Loucy (cell line): ENCODE data around the gene GREB1.

Source experiments
- H2AFZ ChIP-seq: fragments of 200-600 bp; sonication (generic); 2 replicates; pipeline ENCODE4 v1.6.0; 2016; ENCODE audit warnings: antibody characterized with exemption, mild to moderate bottlenecking, low read length, moderate library complexity
- H3F3A ChIP-seq: fragments of 200-600 bp; 2 replicates; pipeline ENCODE4 v1.6.0; 2016; ENCODE audit warnings: antibody characterized with exemption, low read depth, mild to moderate bottlenecking
- H3K27me3 ChIP-seq: fragments of 200-600 bp; sonication (generic); 2 replicates; pipeline ENCODE4 v1.6.1; 2014; ENCODE audit warnings: low read length, mild to moderate bottlenecking; ENCODE audit not compliant: insufficient read depth, poor library complexity, severe bottlenecking
- H3K36me3 ChIP-seq: fragments of 200-600 bp; sonication (generic); 2 replicates; pipeline ENCODE4 v1.6.1; 2016; ENCODE audit warnings: low read length; ENCODE audit not compliant: insufficient read depth
- H3K4me1 ChIP-seq: fragments of 200-600 bp; sonication (generic); 2 replicates; pipeline ENCODE4 v1.5.1; 2014; ENCODE audit warnings: low read length, mild to moderate bottlenecking; ENCODE audit not compliant: insufficient read depth, poor library complexity, severe bottlenecking
- H3K4me2 ChIP-seq: fragments of 200-600 bp; sonication (generic); 2 replicates; pipeline ENCODE4 v1.6.0; 2014; ENCODE audit warnings: antibody characterized with exemption, low read length, low read depth, mild to moderate bottlenecking; ENCODE audit not compliant: poor library complexity, severe bottlenecking
- H3K4me3 ChIP-seq: fragments of 200-600 bp; sonication (generic); 2 replicates; pipeline ENCODE4 v1.5.1; 2014; ENCODE audit warnings: low read length, mild to moderate bottlenecking, mixed read lengths; ENCODE audit not compliant: poor library complexity, severe bottlenecking
- H3K79me2 ChIP-seq: fragments of 200-600 bp; sonication (generic); 2 replicates; pipeline ENCODE4 v1.6.1; 2014; ENCODE audit warnings: low read length; ENCODE audit not compliant: insufficient read depth
- H3K9ac ChIP-seq: fragments of 200-600 bp; sonication (generic); 2 replicates; pipeline ENCODE4 v1.6.0; 2014; ENCODE audit warnings: mild to moderate bottlenecking, low read depth, low read length, moderate library complexity; ENCODE audit not compliant: poor library complexity, severe bottlenecking
- H3K9me2 ChIP-seq: fragments of 200-600 bp; sonication (generic); replicated peaks from 2 replicates; pipeline ENCODE4 v1.6.1; 2016; ENCODE audit warnings: low read depth, low read length, mixed read lengths
- H3K9me3 ChIP-seq: fragments of 200-600 bp; sonication (generic); 2 replicates; pipeline ENCODE4 v1.6.1; 2014; ENCODE audit warnings: mild to moderate bottlenecking, antibody characterized with exemption, low read length, low read depth; ENCODE audit not compliant: insufficient read depth
- H4K20me1 ChIP-seq: fragments of 200-600 bp; sonication (generic); 2 replicates; pipeline ENCODE4 v1.6.0; 2014; ENCODE audit warnings: antibody characterized with exemption, low read length, mild to moderate bottlenecking; ENCODE audit not compliant: insufficient read depth, poor library complexity, severe bottlenecking
- EZH2phosphoT487 ChIP-seq: fragments of 200-600 bp; IDR thresholded peaks from 2 replicates; pipeline ENCODE4 v1.6.1; 2018; ENCODE audit warnings: antibody characterized with exemption, mild to moderate bottlenecking, moderate library complexity, borderline replicate concordance
- TF ChIP-seq, protein P1 (sequence below): fragments of 200-600 bp; sonication (generic); conservative IDR thresholded peaks from 2 replicates; pipeline ENCODE4 v1.5.1; 2014; ENCODE audit warnings: mild to moderate bottlenecking, antibody characterized with exemption, low read length

Gene GREB1

DNA sequence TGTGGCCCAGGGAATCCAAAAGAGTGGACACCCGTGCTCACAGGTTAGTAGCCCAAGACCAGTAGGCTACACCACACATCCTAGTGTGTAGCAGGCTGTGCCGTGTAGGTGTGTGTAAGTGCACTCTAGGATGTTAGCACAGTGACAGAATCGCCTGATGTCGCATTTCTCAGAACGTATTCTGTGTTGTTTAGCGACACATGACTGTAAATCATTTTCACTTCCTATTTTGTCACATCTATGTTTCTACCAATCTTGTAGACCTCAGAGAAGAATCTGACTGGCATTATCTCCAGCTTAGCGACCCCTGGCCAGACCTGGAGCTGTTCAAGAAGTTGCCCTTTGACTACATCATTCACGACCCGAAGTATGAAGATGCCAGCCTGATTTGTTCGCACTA, 91.0 kb downstream of the GREB1 start:
- H3K27me3 ChIP-seq, result no peaks in the 10 kb centered on the region
- H3K4me2 ChIP-seq, result no peak overlapping the region
- H3K9me3 ChIP-seq, result no peaks in the 10 kb centered on the region
- H3K9me2 ChIP-seq, result no peaks in the 10 kb centered on the region
- H2AFZ ChIP-seq, result no peak overlapping the region
- H3F3A ChIP-seq, result no peaks in the 10 kb centered on the region
- no peak overlapping the region for H3K4me3 ChIP-seq
- H3K79me2 ChIP-seq, result no peaks in the 10 kb centered on the region
- no peaks in the 10 kb centered on the region for H4K20me1 ChIP-seq
- no peak for TF ChIP-seq EZH2phosphoT487
- TF ChIP-seq, protein P1, sequence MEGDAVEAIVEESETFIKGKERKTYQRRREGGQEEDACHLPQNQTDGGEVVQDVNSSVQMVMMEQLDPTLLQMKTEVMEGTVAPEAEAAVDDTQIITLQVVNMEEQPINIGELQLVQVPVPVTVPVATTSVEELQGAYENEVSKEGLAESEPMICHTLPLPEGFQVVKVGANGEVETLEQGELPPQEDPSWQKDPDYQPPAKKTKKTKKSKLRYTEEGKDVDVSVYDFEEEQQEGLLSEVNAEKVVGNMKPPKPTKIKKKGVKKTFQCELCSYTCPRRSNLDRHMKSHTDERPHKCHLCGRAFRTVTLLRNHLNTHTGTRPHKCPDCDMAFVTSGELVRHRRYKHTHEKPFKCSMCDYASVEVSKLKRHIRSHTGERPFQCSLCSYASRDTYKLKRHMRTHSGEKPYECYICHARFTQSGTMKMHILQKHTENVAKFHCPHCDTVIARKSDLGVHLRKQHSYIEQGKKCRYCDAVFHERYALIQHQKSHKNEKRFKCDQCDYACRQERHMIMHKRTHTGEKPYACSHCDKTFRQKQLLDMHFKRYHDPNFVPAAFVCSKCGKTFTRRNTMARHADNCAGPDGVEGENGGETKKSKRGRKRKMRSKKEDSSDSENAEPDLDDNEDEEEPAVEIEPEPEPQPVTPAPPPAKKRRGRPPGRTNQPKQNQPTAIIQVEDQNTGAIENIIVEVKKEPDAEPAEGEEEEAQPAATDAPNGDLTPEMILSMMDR, result no peak
- H3K36me3 ChIP-seq, result no peaks in the 10 kb centered on the region
- H3K9ac ChIP-seq, result no peak overlapping the region
- no peaks in the 10 kb centered on the region for H3K4me1 ChIP-seq

DNA sequence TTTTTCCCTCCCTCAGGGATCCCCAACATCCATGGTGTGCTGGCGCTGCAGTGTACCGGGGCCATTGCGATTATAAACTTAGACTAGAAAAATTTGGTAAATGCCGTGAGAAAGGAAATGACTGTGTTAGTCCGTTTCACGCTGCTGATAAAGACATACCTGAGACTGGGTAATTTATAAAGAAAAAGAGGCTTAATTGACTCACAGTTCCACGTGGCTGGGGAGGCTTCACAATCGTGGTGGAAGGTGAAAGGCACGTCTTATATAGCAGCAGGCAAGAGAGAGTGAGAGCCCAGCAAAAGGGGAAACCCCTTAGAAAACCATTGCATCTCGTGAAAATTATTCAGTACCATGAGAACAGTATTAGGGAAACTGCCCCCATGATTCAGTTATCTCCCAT, 91.8 kb downstream of the GREB1 start:
- Histone ChIP-seq H3K4me1 (no peaks in the 10 kb centered on the region), H3K9me3 (no peaks in the 10 kb centered on the region), H3K4me2 (no peak overlapping the region), H3K27me3 (no peaks in the 10 kb centered on the region), H3F3A (no peaks in the 10 kb centered on the region), H3K36me3 (no peaks in the 10 kb centered on the region), H3K9me2 (no peaks in the 10 kb centered on the region), H3K4me3 (no peak overlapping the region), H2AFZ (no peak overlapping the region), H3K9ac (no peak overlapping the region), H4K20me1 (no peaks in the 10 kb centered on the region), H3K79me2 (no peaks in the 10 kb centered on the region)
- TF ChIP-seq, protein P1, result no peak
- TF ChIP-seq EZH2phosphoT487, result no peak

DNA sequence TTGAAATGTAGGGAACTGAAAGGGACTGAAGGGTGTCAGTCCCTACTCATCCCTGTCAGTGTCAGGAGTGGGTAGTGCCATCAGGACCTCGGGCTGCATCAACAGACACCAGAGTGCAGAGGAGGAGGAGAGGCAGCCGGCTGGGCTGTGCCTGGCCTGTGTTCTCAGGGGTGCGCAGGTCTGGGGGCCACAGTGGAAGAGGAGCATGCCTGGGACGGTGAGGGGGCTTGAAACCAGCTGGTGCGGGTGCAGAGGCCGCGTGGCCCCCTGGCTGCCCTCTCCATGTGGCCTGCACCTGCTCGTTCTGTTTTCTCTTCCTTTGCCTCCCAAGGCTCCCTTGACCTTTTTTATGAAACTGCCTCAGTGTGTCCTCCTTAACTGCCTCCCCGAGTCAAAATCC, 94.8 kb downstream of the GREB1 start:
- Histone ChIP-seq H3K36me3 (no peaks in the 10 kb centered on the region), H2AFZ (no peak overlapping the region), H3K27me3 (no peaks in the 10 kb centered on the region), H4K20me1 (no peaks in the 10 kb centered on the region), H3K4me3 (no peak overlapping the region), H3K4me1 (no peaks in the 10 kb centered on the region), H3K9me3 (no peaks in the 10 kb centered on the region), H3K79me2 (no peaks in the 10 kb centered on the region), H3K4me2 (no peak overlapping the region), H3K9me2 (no peaks in the 10 kb centered on the region), H3F3A (no peaks in the 10 kb centered on the region), H3K9ac (no peak overlapping the region)
- TF ChIP-seq EZH2phosphoT487, result no peak
- TF ChIP-seq, protein P1, result no peak
